Keratinocyte (primary cell): ENCODE results near the gene PRELP. TPM values are rescaled to one million over a fixed set of nuclear protein-coding genes. Genes with fewer than 3 reads are reported as not detected.

Source experiments
- DNase-seq: peaks from one replicate; pipeline ENCODE4 v3.0.0-alpha.2; 2011; ENCODE audit warnings: low read depth, missing footprints, low spot score
- FAIRE-seq: peaks from 2 replicates; lab custom pipeline; 2011; peaks lifted over from hg19 to GRCh38; lab: Jason Lieb, UNC
- H2AFZ ChIP-seq: 2 replicates; pipeline ENCODE4 v1.6.0; 2012; ENCODE audit warnings: low read length, control low read depth, inconsistent platforms; ENCODE audit not compliant: control insufficient read depth
- H3K27ac ChIP-seq: 2 replicates; pipeline ENCODE4 v1.5.1; 2011; ENCODE audit warnings: low read length; ENCODE audit not compliant: control insufficient read depth, insufficient read depth
- H3K27me3 ChIP-seq: 3 replicates; pipeline ENCODE4 v1.6.0; 2011; ENCODE audit warnings: low read length; ENCODE audit not compliant: control insufficient read depth, insufficient read depth; ENCODE audit errors: extremely low read depth
- H3K36me3 ChIP-seq, 2 experiments: 2 replicates in 1 of 2; 3 replicates in 1 of 2; pipeline ENCODE4 v1.5.1; 2011; ENCODE audit warnings: low read length in 2 of 2, mild to moderate bottlenecking in 1 of 2; ENCODE audit not compliant: control insufficient read depth in 2 of 2, insufficient read depth in 2 of 2; ENCODE audit errors: extremely low read depth in 1 of 2
- H3K4me1 ChIP-seq: 3 replicates; pipeline ENCODE4 v1.5.1; 2011; ENCODE audit warnings: low read length; ENCODE audit not compliant: control insufficient read depth, insufficient read depth; ENCODE audit errors: extremely low read depth
- H3K4me2 ChIP-seq: 3 replicates; pipeline ENCODE4 v1.6.0; 2011; ENCODE audit warnings: low read depth, low read length; ENCODE audit not compliant: control insufficient read depth, insufficient read depth; ENCODE audit errors: extremely low read depth
- H3K4me3 ChIP-seq, 3 experiments: fragments of 200-600 bp in 1 of 3; sonication (generic) in 1 of 3; 2 replicates in 2 of 3; 3 replicates in 1 of 3; pipeline ENCODE4 v1.5.1; 2011 to 2016; ENCODE audit warnings: low read length in 3 of 3, mild to moderate bottlenecking in 3 of 3, control low read depth in 2 of 3, inconsistent platforms in 1 of 3, low read depth in 1 of 3, mixed read lengths in 1 of 3, mixed run types in 1 of 3, moderate library complexity in 1 of 3; ENCODE audit not compliant: control insufficient read depth in 2 of 3, insufficient read depth in 2 of 3; ENCODE audit errors: extremely low read depth in 1 of 3
- H3K79me2 ChIP-seq: 2 replicates; pipeline ENCODE4 v1.6.0; 2012; ENCODE audit warnings: low read length; ENCODE audit not compliant: control insufficient read depth, insufficient read depth
- H3K9ac ChIP-seq: 3 replicates; pipeline ENCODE4 v1.6.0; 2011; ENCODE audit warnings: low read length; ENCODE audit not compliant: control insufficient read depth, insufficient read depth; ENCODE audit errors: extremely low read depth
- H3K9me1 ChIP-seq: 3 replicates; pipeline ENCODE4 v1.6.0; 2011; ENCODE audit warnings: low read length; ENCODE audit not compliant: control insufficient read depth, insufficient read depth; ENCODE audit errors: extremely low read depth
- H3K9me3 ChIP-seq: 2 replicates; pipeline ENCODE4 v1.5.1; 2012; ENCODE audit warnings: low read depth, low read length; ENCODE audit not compliant: control insufficient read depth
- H4K20me1 ChIP-seq: 3 replicates; pipeline ENCODE4 v1.6.0; 2011; ENCODE audit warnings: low read length; ENCODE audit not compliant: control insufficient read depth, insufficient read depth; ENCODE audit errors: extremely low read depth
- CTCF ChIP-seq, 3 experiments: IDR thresholded peaks in 1 of 3; conservative IDR thresholded peaks in 1 of 3; optimal IDR thresholded peaks in 1 of 3; 2 replicates in 2 of 3; 3 replicates in 1 of 3; pipeline versions ENCODE3 to v1.5.1; 2011; ENCODE audit warnings: low read length in 3 of 3, mild to moderate bottlenecking in 3 of 3, moderate library complexity in 2 of 3, control low read depth in 1 of 3, inconsistent platforms in 1 of 3; ENCODE audit not compliant: insufficient read depth in 2 of 3; ENCODE audit errors: extremely low read depth in 1 of 3
- EZH2 ChIP-seq: IDR thresholded peaks from one replicate; pipeline ENCODE4 v1.6.1; 2012; ENCODE audit warnings: inconsistent platforms, mild to moderate bottlenecking, low read length, moderate library complexity
- dilution Hi-C: fragments of 300-500 bp; cut with MboI; formaldehyde crosslinking; loops from one replicate; pipeline ENCODE4 v1.7.0; 2020; ENCODE audit warnings: low sequenced_read_pairs; ENCODE audit not compliant: extremely low pct_ligation_motif_present
- polyA plus RNA-seq, 5 experiments: library from polyadenylated mRNA; depleted of rRNA in 3 of 5; stranded (reverse) in 3 of 5; stranded (forward) in 1 of 5; unstranded in 1 of 5; fragments of >200 nt; gene quantifications; 1 replicate in 1 of 5; 2 replicates in 3 of 5; 3 replicates in 1 of 5; pipeline versions ENCODE4 v1.2.1 to v1.2.3, GENCODE V29; 2011 to 2012; ENCODE audit warnings: missing spikeins in 2 of 5, low read depth in 1 of 5, low replicate concordance in 1 of 5

Gene PRELP
- polyA plus RNA-seq, 1 donor (not counting 4 experiments of a cell fraction or from before 2014, with no cell fraction given): 0.01 TPM

- Histone ChIP-seq H3K4me2 (no peak overlapping the region), H4K20me1 (no peaks in the 10 kb centered on the region), H3K4me3 (no peak overlapping the region), H3K27ac (no peak overlapping the region), H3K27me3 (no peaks in the 10 kb centered on the region), H3K36me3 (no peaks in the 10 kb centered on the region), H3K79me2 (no peaks in the 10 kb centered on the region), H3K4me1 (peaks cover 23% of the 10 kb centered on the region), H2AFZ (no peak overlapping the region), H3K9me3 (no peaks in the 10 kb centered on the region), H3K9ac (no peak overlapping the region), H3K9me1 (no peaks in the 10 kb centered on the region)
- TF ChIP-seq EZH2 (no peak), CTCF (optimal IDR thresholded peaks at IDR 0.05 in 1 of 3, IDR thresholded peaks at IDR 0.05 in 1 of 3, conservative IDR thresholded peaks at IDR 0.05 in 1 of 3; ENCODE audit: extremely low read depth in 1 of 3, insufficient read depth in 2 of 3, low read length in 3 of 3) (no peak)
- dilution Hi-C loops: no loop called here
- DNase-seq: no peak
- no peak for FAIRE-seq
These were observed 3.4 kb downstream of the PRELP start for GRCh38 chr1:203478986-203479385.

- FAIRE-seq (no peak), DNase-seq (no peak)
- Histone ChIP-seq H3K9me1 (no peaks in the 10 kb centered on the region), H3K27ac (no peak overlapping the region), H3K9me3 (no peaks in the 10 kb centered on the region), H4K20me1 (no peaks in the 10 kb centered on the region), H2AFZ (no peak overlapping the region), H3K9ac (no peak overlapping the region), H3K27me3 (no peaks in the 10 kb centered on the region), H3K36me3 (no peaks in the 10 kb centered on the region), H3K4me2 (no peak overlapping the region), H3K79me2 (no peaks in the 10 kb centered on the region), H3K4me1 (peaks cover 23% of the 10 kb centered on the region), H3K4me3 (no peak overlapping the region)
- TF ChIP-seq CTCF (optimal IDR thresholded peaks at IDR 0.05 in 1 of 3, IDR thresholded peaks at IDR 0.05 in 1 of 3, conservative IDR thresholded peaks at IDR 0.05 in 1 of 3; ENCODE audit: extremely low read depth in 1 of 3, insufficient read depth in 2 of 3, low read length in 3 of 3) (no peak), EZH2 (no peak)
- dilution Hi-C loops: no loop called here
These were observed 4.0 kb downstream of the PRELP start for GRCh38 chr1:203479646-203480045.
